Stimulated activated CD4-positive, alpha-beta T cell treated with anti-CD3 and anti-CD28 coated beads, Interleukin-1b, Interleukin-23, amount 100 ng/mL, for 4 hours (primary cell): ENCODE measurements around the gene PELI2.

Source experiments
- DNase-seq, 2 donors: peaks; one replicate each; pipeline ENCODE4 v3.0.0-alpha.2; 2020; ENCODE audit warnings: low read depth in 2 of 2

PELI2 gene

GRCh38 chr14:56342494-56342942 lies 224.3 kb downstream of the PELI2 start:
- DNase-seq = no peak

- no peak for DNase-seq
Measured at GRCh38 chr14:56349960-56350359, 231.7 kb downstream of the PELI2 start.
